Brain microvascular endothelial cell (primary cell): ENCODE data around the gene LRG1.

ENCODE experiments used
- DNase-seq: peaks from one replicate; pipeline ENCODE4 v3.0.0-alpha.2; 2020
- H3K27ac ChIP-seq: fragments of 250-450 bp; sonication (Bioruptor Pico); 2 replicates; pipeline ENCODE4 v1.5.1; 2020; ENCODE audit warnings: mild to moderate bottlenecking, moderate library complexity
- H3K27me3 ChIP-seq: fragments of 250-450 bp; sonication (Bioruptor Pico); replicated peaks from 2 replicates; pipeline ENCODE4 v1.5.1; 2020; ENCODE audit warnings: mild to moderate bottlenecking
- H3K36me3 ChIP-seq: fragments of 250-450 bp; sonication (Bioruptor Pico); replicated peaks from 2 replicates; pipeline ENCODE4 v1.5.1; 2020; ENCODE audit warnings: mild to moderate bottlenecking
- H3K4me3 ChIP-seq: 2 replicates; pipeline ENCODE4 v1.5.1; 2011; ENCODE audit warnings: low read depth, mild to moderate bottlenecking, control low read depth, low read length, moderate library complexity
- CTCF ChIP-seq: IDR thresholded peaks from 2 replicates; pipeline ENCODE4 v1.5.1; 2011; ENCODE audit warnings: low read depth, mild to moderate bottlenecking, moderate library complexity, low read length, control low read depth, inconsistent platforms; ENCODE audit errors: missing control alignments
- in situ Hi-C: cut with HindIII; loops from 2 replicates; pipeline ENCODE4 v1.10.0; 2017; ENCODE audit warnings: low sequenced_read_pairs, low pct_ligation_motif_present

Gene LRG1

GRCh38 chr19:4506449-4507149, 33.2 kb downstream of the LRG1 start:
- peak; percentile 36 for TF ChIP-seq CTCF
- in situ Hi-C loops: no loop called here
- Histone ChIP-seq H3K27me3 (no peaks in the 10 kb centered on the region), H3K27ac (peak overlapping the region; percentile 3), H3K4me3 (no peak overlapping the region), H3K36me3 (peaks cover 22% of the 10 kb centered on the region)
- DNase-seq: peak; percentile 67

- Histone ChIP-seq H3K27ac (no peak overlapping the region), H3K4me3 (no peak overlapping the region), H3K36me3 (peaks cover 28% of the 10 kb centered on the region), H3K27me3 (no peaks in the 10 kb centered on the region)
- in situ Hi-C loops: no loop called here
- no peak for DNase-seq
- TF ChIP-seq CTCF: no peak
Measured at GRCh38 chr19:4505570-4506448, 34.0 kb downstream of the LRG1 start.

- Histone ChIP-seq H3K27me3 (no peaks in the 10 kb centered on the region), H3K36me3 (peaks cover 33% of the 10 kb centered on the region)
Measured at GRCh38 chr19:4504891-4505569, 34.8 kb downstream of the LRG1 start.

GRCh38 chr19:4504297-4504701, 35.5 kb downstream of the LRG1 start:
- Histone ChIP-seq H3K27ac (no peak overlapping the region), H3K36me3 (peaks cover 36% of the 10 kb centered on the region), H3K27me3 (no peaks in the 10 kb centered on the region), H3K4me3 (no peak overlapping the region)
- in situ Hi-C loops: no loop called here
- no peak for DNase-seq
- no peak for TF ChIP-seq CTCF

More at GRCh38 chr19:4504891-4505569, 34.8 kb downstream of the LRG1 start:
- Histone ChIP-seq H3K27ac (no peak overlapping the region), H3K4me3 (no peak overlapping the region)
- DNase-seq: no peak
- TF ChIP-seq CTCF: no peak
- in situ Hi-C loops: no loop called here

- no peak overlapping the region for H3K4me3 ChIP-seq
- in situ Hi-C loops: no loop called here
Measured at GRCh38 chr19:4503825-4504170, 36.0 kb downstream of the LRG1 start.

More at GRCh38 chr19:4503825-4504170, 36.0 kb downstream of the LRG1 start:
- H3K36me3 ChIP-seq: peaks cover 39% of the 10 kb centered on the region
- no peak for DNase-seq
- no peaks in the 10 kb centered on the region for H3K27me3 ChIP-seq
- H3K27ac ChIP-seq: no peak overlapping the region
- TF ChIP-seq CTCF: no peak
